ENCODE data around the gene EFS.

- TF ChIP-seq FOXK2 (IDR thresholded peaks at IDR 0.05) (no peak), ELF4 (IDR thresholded peaks at IDR 0.05) (no peak), BHLHE40 (IDR thresholded peaks at IDR 0.05; ENCODE audit: borderline replicate concordance) (no peak), SP1 (IDR thresholded peaks at IDR 0.05) (no peak), ARNT (IDR thresholded peaks at IDR 0.05) (no peak), NFRKB (IDR thresholded peaks at IDR 0.05) (no peak), FOXA1 (IDR thresholded peaks at IDR 0.05) (no peak), CTBP1 (IDR thresholded peaks at IDR 0.05; ENCODE audit: borderline replicate concordance) (no peak), TARDBP (IDR thresholded peaks at IDR 0.05) (no peak), FOXM1 (IDR thresholded peaks at IDR 0.05; ENCODE audit: borderline replicate concordance) (no peak)
Observed at GRCh38 chr14:23388996-23389395, 24.0 kb upstream of the EFS start.
